Sigmoid colon (tissue), 7 donors: ENCODE results near the gene CNKSR2. TPM values are rescaled to one million over a fixed set of nuclear protein-coding genes. Genes with fewer than 3 reads are reported as not detected.

Experiments used
- DNase-seq: peaks from one replicate; pipeline ENCODE4 v3.0.0-alpha.2; 2019
- H3K27ac ChIP-seq, 4 donors: fragments of 200-600 bp; sonication (generic); one replicate each; pipeline ENCODE4 v1.5.1; 2016 to 2019; ENCODE audit warnings: mild to moderate bottlenecking in 1 of 4
- H3K27me3 ChIP-seq, 3 donors: fragments of 200-600 bp; sonication (generic); one replicate each; pipeline ENCODE4 v1.5.1; 2019; ENCODE audit warnings: mild to moderate bottlenecking in 1 of 3
- H3K36me3 ChIP-seq, 4 donors: fragments of 200-600 bp; sonication (generic); one replicate each; pipeline ENCODE4 v1.5.1; 2016 to 2019
- H3K4me1 ChIP-seq, 4 donors: fragments of 200-600 bp; sonication (generic); one replicate each; pipeline ENCODE4 v1.5.1; 2017 to 2019
- H3K4me3 ChIP-seq, 4 donors: fragments of 200-600 bp; sonication (generic); one replicate each; pipeline ENCODE4 v1.5.1; 2017 to 2019; ENCODE audit warnings: mild to moderate bottlenecking in 2 of 4, moderate library complexity in 1 of 4
- H3K9me3 ChIP-seq, 4 donors: fragments of 200-600 bp in 3 of 4; sonication (generic) in 3 of 4; one replicate each; pipeline versions ENCODE4 v1.5.1 to v1.6.1; 2013 to 2019
- EP300 ChIP-seq, 4 donors: sonication (generic); formaldehyde crosslinking; IDR thresholded peaks; one replicate each; pipeline ENCODE4 v1.6.1; 2017; ENCODE audit warnings: antibody characterized with exemption in 4 of 4
- POLR2A ChIP-seq, 2 donors: fragments of 450-650 bp; IDR thresholded peaks; one replicate each; pipeline ENCODE4 v1.6.1; 2016; ENCODE audit warnings: antibody characterized with exemption in 2 of 2, mild to moderate bottlenecking in 2 of 2, moderate library complexity in 2 of 2
- POLR2AphosphoS5 ChIP-seq, 4 donors: sonication (generic); formaldehyde crosslinking; IDR thresholded peaks; one replicate each; pipeline ENCODE4 v1.6.1; 2017; ENCODE audit warnings: antibody characterized with exemption in 4 of 4
- WGBS, 2 donors: extraction: QIAGEN DNeasy Blood & Tissue Kit; methylation state at CpG; one replicate each; pipeline ENCODE4 v1.1.7; 2013; 5-methylcytosine and 5-hydroxymethylcytosine counted together
- intact Hi-C: fragments of 100-400 bp; cut with DNase I; formaldehyde crosslinking; loops from one replicate; pipeline ENCODE4 v1.15.1; 2023
- polyA plus RNA-seq, 3 donors: library from polyadenylated mRNA; stranded (reverse); fragments of 200-250 nt; gene quantifications; one replicate each; pipeline ENCODE4 v1.2.3, GENCODE V29; 2013
- total RNA-seq, 4 donors: library from RNA; depleted of rRNA; stranded (reverse); fragments of >200 nt; gene quantifications; one replicate each; pipeline ENCODE4 v1.1.0, GENCODE V29; 2016
- TF ChIP-seq, protein P1 (sequence below), 4 experiments: fragments of 450-650 bp in 3 of 4; fragments of 200-600 bp in 1 of 4; IDR thresholded peaks; one replicate each; pipeline ENCODE4 v1.5.1; 2016 to 2019; ENCODE audit warnings: antibody characterized with exemption in 4 of 4, mild to moderate bottlenecking in 3 of 4, moderate library complexity in 2 of 4
- donor health status: healthy with polysubstance abuse.
- donor health status: Bipolar disorder and iron deficiency.
- donor health status: healthy.

CNKSR2 gene
- total and polyA plus RNA-seq, 7 donors: 0.60 to 6.1 (median 3.3) TPM; not detected in 1

DNA sequence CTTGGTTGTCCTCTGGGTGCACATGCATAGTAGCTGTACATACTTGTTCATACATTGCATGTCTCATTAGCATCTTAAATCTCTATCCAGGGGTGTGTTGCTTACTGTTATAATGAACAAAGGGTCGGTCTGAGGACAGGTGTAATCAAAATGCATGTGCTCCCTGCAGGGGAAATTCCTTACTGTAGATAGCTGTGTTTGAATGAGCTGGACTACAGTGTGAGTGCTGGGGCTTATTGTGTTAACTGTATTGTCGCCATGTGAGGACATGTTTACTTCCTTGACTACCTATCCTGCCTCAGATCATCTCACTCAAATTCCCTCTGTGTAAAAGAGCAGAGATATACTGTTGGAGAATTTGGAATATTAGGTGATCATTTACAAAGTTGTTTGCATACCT lies 185.2 kb downstream of the CNKSR2 start:
- WGBS, 2 donors: 35 to 74% methylated on average over 2 of the region's 2 CpGs
- Histone ChIP-seq H3K27me3 (no peaks in the 10 kb centered on the region), H3K4me1 (no peaks in the 10 kb centered on the region), H3K27ac (no peak overlapping the region), H3K36me3 (no peaks in the 10 kb centered on the region), H3K4me3 (no peak overlapping the region), H3K9me3 (no peaks in the 10 kb centered on the region)
- intact Hi-C loops: no loop called here
- DNase-seq: no peak
- TF ChIP-seq EP300 (IDR thresholded peaks at IDR 0.05) (no peak), POLR2A (IDR thresholded peaks at IDR 0.05) (no peak), POLR2AphosphoS5 (IDR thresholded peaks at IDR 0.05) (no peak)
- TF ChIP-seq, protein P1, sequence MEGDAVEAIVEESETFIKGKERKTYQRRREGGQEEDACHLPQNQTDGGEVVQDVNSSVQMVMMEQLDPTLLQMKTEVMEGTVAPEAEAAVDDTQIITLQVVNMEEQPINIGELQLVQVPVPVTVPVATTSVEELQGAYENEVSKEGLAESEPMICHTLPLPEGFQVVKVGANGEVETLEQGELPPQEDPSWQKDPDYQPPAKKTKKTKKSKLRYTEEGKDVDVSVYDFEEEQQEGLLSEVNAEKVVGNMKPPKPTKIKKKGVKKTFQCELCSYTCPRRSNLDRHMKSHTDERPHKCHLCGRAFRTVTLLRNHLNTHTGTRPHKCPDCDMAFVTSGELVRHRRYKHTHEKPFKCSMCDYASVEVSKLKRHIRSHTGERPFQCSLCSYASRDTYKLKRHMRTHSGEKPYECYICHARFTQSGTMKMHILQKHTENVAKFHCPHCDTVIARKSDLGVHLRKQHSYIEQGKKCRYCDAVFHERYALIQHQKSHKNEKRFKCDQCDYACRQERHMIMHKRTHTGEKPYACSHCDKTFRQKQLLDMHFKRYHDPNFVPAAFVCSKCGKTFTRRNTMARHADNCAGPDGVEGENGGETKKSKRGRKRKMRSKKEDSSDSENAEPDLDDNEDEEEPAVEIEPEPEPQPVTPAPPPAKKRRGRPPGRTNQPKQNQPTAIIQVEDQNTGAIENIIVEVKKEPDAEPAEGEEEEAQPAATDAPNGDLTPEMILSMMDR (IDR thresholded peaks at IDR 0.05): no peak

DNA sequence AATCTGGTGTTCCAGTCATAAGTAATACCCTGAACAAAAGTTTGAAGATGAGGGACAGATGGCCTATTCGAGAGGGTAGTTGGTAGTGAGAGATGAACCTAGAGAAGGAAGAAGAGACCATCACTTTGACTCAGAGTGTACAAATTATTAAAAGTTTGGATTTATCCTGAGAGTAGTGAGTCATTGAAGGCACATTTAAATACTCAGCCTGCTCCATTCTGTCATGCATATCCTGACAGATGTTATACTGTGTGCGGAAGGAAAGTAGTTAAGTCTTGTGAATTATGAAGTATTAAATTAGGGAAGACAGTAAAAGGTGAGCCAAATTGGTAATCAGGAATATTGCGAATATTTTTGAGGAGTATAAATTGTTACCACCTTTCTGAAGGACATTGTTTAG lies 190.8 kb downstream of the CNKSR2 start:
- no peaks in the 10 kb centered on the region for H3K36me3 ChIP-seq
- TF ChIP-seq EP300 (IDR thresholded peaks at IDR 0.05) (no peak), POLR2A (IDR thresholded peaks at IDR 0.05) (no peak), POLR2AphosphoS5 (IDR thresholded peaks at IDR 0.05) (no peak)
- TF ChIP-seq, protein P1 (IDR thresholded peaks at IDR 0.05): no peak
- intact Hi-C loops: no loop called here

DNA sequence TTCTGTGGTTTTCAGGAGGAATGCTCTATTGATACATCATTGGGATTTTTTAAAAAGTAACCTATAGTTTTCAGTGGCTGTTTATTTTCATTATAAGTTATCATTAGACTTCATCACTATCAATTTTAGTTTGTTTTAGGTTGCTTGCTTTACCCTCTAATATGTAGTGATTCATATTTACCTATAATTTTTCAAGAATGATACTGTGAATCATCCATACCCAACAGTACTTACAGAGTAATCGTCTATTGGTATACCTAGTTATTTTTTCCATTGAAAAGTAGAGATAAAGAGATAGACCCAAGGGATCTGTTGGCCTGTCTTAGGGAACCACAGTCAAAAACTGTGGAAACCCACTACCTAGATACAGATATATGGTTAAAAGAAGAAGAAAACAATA lies 200.6 kb downstream of the CNKSR2 start:
- H3K27me3 ChIP-seq: no peaks in the 10 kb centered on the region
- H3K27ac ChIP-seq: no peak overlapping the region
- DNase-seq: no peak
- TF ChIP-seq POLR2A (IDR thresholded peaks at IDR 0.05): no peak
- TF ChIP-seq, protein P1 (IDR thresholded peaks at IDR 0.05): no peak
- no peak for TF ChIP-seq POLR2AphosphoS5 (IDR thresholded peaks at IDR 0.05)
- TF ChIP-seq EP300 (IDR thresholded peaks at IDR 0.05): no peak
- no peaks in the 10 kb centered on the region for H3K4me1 ChIP-seq
- intact Hi-C loops: no loop called here
- WGBS, 2 donors: 90 to 94% methylated on average over 1 of the region's 1 CpG
- no peak overlapping the region for H3K4me3 ChIP-seq
- no peaks in the 10 kb centered on the region for H3K36me3 ChIP-seq
- no peaks in the 10 kb centered on the region for H3K9me3 ChIP-seq

More for the DNA sequence above, 190.8 kb downstream of the CNKSR2 start:
- no peak for DNase-seq
- Histone ChIP-seq H3K4me3 (no peak overlapping the region), H3K4me1 (no peaks in the 10 kb centered on the region), H3K27me3 (no peaks in the 10 kb centered on the region), H3K27ac (no peak overlapping the region), H3K9me3 (no peaks in the 10 kb centered on the region)
- 90 to 95% methylated on average over 3 of the region's 3 CpGs for WGBS, 2 donors

DNA sequence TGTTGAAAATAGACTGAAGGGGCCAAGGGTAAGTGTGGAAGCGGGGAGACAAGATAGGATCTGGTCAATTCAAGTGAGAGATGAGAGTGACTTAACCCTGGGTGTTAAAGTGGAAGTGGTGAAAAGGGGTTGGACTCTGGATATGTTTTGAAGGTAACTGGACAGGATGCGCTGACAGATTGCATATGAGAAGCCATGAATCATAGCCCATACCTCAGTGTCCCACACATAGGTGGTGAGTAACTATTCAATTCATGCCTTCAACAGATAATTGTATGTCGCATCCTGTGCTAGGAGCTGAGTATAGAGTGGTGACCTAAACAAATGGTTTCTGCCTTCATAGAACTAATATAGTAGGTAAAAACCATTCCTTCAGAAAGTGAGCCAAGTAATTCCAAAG lies 207.3 kb downstream of the CNKSR2 start:
- DNase-seq: no peak
- H3K4me1 ChIP-seq: no peaks in the 10 kb centered on the region
- no peak overlapping the region for H3K4me3 ChIP-seq
- intact Hi-C loops: no loop called here
- no peaks in the 10 kb centered on the region for H3K27me3 ChIP-seq
- H3K27ac ChIP-seq: no peak overlapping the region
- no peaks in the 10 kb centered on the region for H3K36me3 ChIP-seq
- WGBS, 2 donors: 92 to 94% methylated on average over 3 of the region's 3 CpGs
- TF ChIP-seq POLR2A (IDR thresholded peaks at IDR 0.05): no peak
- no peak for TF ChIP-seq EP300 (IDR thresholded peaks at IDR 0.05)
- no peak for TF ChIP-seq POLR2AphosphoS5 (IDR thresholded peaks at IDR 0.05)
- no peaks in the 10 kb centered on the region for H3K9me3 ChIP-seq

DNA sequence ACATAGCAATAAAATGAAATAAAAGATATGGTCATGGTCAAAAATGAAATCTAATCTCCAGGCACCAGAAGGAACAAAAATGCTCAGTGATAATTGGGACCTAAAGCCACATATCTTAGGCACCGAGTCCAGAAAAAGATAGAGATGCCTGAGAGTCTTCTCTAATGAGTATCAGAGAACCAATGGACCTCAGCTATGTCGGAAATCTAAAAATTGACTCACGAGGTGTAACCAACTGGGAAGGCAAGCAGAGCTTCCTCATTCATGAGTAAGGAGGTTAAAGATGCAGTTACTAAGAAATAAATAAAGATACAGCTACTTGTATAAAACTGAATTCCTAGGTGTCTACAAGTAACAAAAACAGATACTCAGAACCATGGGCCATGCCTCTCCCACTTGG lies 211.8 kb downstream of the CNKSR2 start:
- DNase-seq: no peak
- H3K9me3 ChIP-seq: no peaks in the 10 kb centered on the region
- TF ChIP-seq EP300 (IDR thresholded peaks at IDR 0.05) (no peak), POLR2AphosphoS5 (IDR thresholded peaks at IDR 0.05) (no peak), POLR2A (IDR thresholded peaks at IDR 0.05) (no peak)
- TF ChIP-seq, protein P1 (IDR thresholded peaks at IDR 0.05): no peak
- intact Hi-C loops: no loop called here
- 91 to 96% methylated on average over 3 of the region's 3 CpGs for WGBS, 2 donors
- no peaks in the 10 kb centered on the region for H3K27me3 ChIP-seq
- no peaks in the 10 kb centered on the region for H3K4me1 ChIP-seq
- no peak overlapping the region for H3K27ac ChIP-seq
- no peaks in the 10 kb centered on the region for H3K36me3 ChIP-seq
- no peak overlapping the region for H3K4me3 ChIP-seq
